K562 (cell line): ENCODE data around the gene SYNGR4. TPM values are rescaled to one million over a fixed set of nuclear protein-coding genes. Genes with fewer than 3 reads are reported as not detected.
A peak's percentile ranks its signal among the peaks of the same experiment; 100 is the strongest.

Experiments used
- ATAC-seq: fragments of 200-7000 bp; cut with Tn5 transposase; 3 replicates; pipeline ENCODE4 v1.9.1; 2020; ENCODE audit warnings: moderate library complexity
- BruUV-seq: library from RNA; stranded (reverse); fragments of 400-500 nt; replicated peaks from 2 replicates; lab custom pipeline; 2021; lab: Mats Ljungman, UMichigan
- CTCF ChIA-PET: fragments of 300-600 bp; formaldehyde crosslinking; extraction: SDS; loops from one replicate; lab custom pipeline; 2021; ENCODE audit warnings: low intra/inter-chr PET ratio; lab: Yijun Ruan, JAX
- POLR2A ChIA-PET: fragments of 300-600, 350-650 bp; sonication (Branson Sonifier 250); formaldehyde crosslinking; extraction: SDS; loops from one replicate; lab custom pipeline; 2021; ENCODE audit warnings: antibody characterized with exemption, inconsistent platforms; lab: Yijun Ruan, JAX
- DNase-seq, 4 experiments: peaks; one replicate each; pipeline versions ENCODE4 v3.0.0 to v3.0.0-alpha.2; 2011 to 2018; ENCODE audit warnings: low spot score in 3 of 4, mixed read lengths in 3 of 4; ENCODE audit errors: extremely low read depth in 1 of 4
- FAIRE-seq: peaks from 2 replicates; lab custom pipeline; 2011; peaks lifted over from hg19 to GRCh38; lab: Jason Lieb, UNC
- H2AFZ ChIP-seq: 2 replicates; pipeline ENCODE4 v1.6.0; 2011; ENCODE audit warnings: low read depth, low read length, control low read depth, inconsistent platforms
- H3K27ac ChIP-seq: fragments of 200-600 bp; 3 replicates; pipeline ENCODE4 v1.8.0; 2011; ENCODE audit warnings: low read depth, mild to moderate bottlenecking, control low read depth, inconsistent platforms, low read length, moderate library complexity, mixed read lengths; ENCODE audit errors: extremely low read depth
- H3K27me3 ChIP-seq, 2 experiments: fragments of 300-600 bp in 1 of 2; 2 replicates in 1 of 2; 3 replicates in 1 of 2; pipeline versions ENCODE4 v1.6.0 to v1.8.0; 2011; ENCODE audit warnings: inconsistent platforms in 2 of 2, low read length in 2 of 2, mild to moderate bottlenecking in 1 of 2, mixed read lengths in 1 of 2, moderate library complexity in 1 of 2; ENCODE audit not compliant: control insufficient read depth in 2 of 2, insufficient read depth in 2 of 2
- H3K36me3 ChIP-seq: fragments of 300-600 bp; 3 replicates; pipeline ENCODE4 v1.8.0; 2011; ENCODE audit warnings: mild to moderate bottlenecking, low read length, inconsistent platforms; ENCODE audit not compliant: control insufficient read depth, insufficient read depth
- H3K4me1 ChIP-seq, 2 experiments: fragments of 200-600 bp in 1 of 2; replicated peaks in 1 of 2; 2 replicates in 1 of 2; 3 replicates in 1 of 2; pipeline versions ENCODE4 v1.5.1 to v1.8.0; 2011; ENCODE audit warnings: inconsistent platforms in 2 of 2, low read length in 2 of 2, mild to moderate bottlenecking in 1 of 2, mixed read lengths in 1 of 2, moderate library complexity in 1 of 2; ENCODE audit not compliant: control insufficient read depth in 2 of 2, insufficient read depth in 2 of 2
- H3K4me2 ChIP-seq: 2 replicates; pipeline ENCODE4 v1.6.1; 2011; ENCODE audit warnings: low read length, control low read depth, inconsistent platforms, mixed read lengths; ENCODE audit not compliant: insufficient read depth
- H3K4me3 ChIP-seq: fragments of 200-600 bp; sonication (generic), shearing (Covaris generic); 2 replicates; pipeline ENCODE4 v1.5.1; 2016; ENCODE audit warnings: control low read depth, inconsistent platforms
- H3K79me2 ChIP-seq: fragments of 200-600 bp; 3 replicates; pipeline ENCODE4 v1.8.0; 2011; ENCODE audit warnings: low read length, inconsistent platforms; ENCODE audit not compliant: control insufficient read depth, insufficient read depth
- H3K9ac ChIP-seq, 2 experiments: 2 replicates each; pipeline versions ENCODE4 v1.6.0 to v1.6.1; 2011; ENCODE audit warnings: low read depth in 2 of 2, low read length in 2 of 2, control low read depth in 1 of 2, inconsistent platforms in 1 of 2, mild to moderate bottlenecking in 1 of 2, mixed read lengths in 1 of 2; ENCODE audit not compliant: insufficient read depth in 1 of 2
- H3K9me1 ChIP-seq: one replicate; pipeline ENCODE4 v1.6.0; 2011; ENCODE audit warnings: inconsistent platforms, mild to moderate bottlenecking, low read length, moderate library complexity; ENCODE audit not compliant: control insufficient read depth, insufficient read depth
- H3K9me3 ChIP-seq: replicated peaks from 2 replicates; pipeline ENCODE4 v1.5.1; 2011; ENCODE audit warnings: low read depth, low read length, inconsistent platforms; ENCODE audit not compliant: control insufficient read depth, insufficient read depth
- H4K20me1 ChIP-seq: replicated peaks from 2 replicates; pipeline ENCODE4 v1.6.1; 2011; ENCODE audit warnings: low read length, inconsistent platforms, mixed read lengths; ENCODE audit not compliant: control insufficient read depth, insufficient read depth
- EP300 ChIP-seq: IDR thresholded peaks from 2 replicates; pipeline ENCODE4 v1.6.1; 2012; ENCODE audit warnings: low read length, improper control_type of control experiment
- EWSR1 ChIP-seq: fragments of 450-650 bp; IDR thresholded peaks from 2 replicates; pipeline ENCODE4 v1.6.1; 2018; ENCODE audit warnings: borderline replicate concordance, mild to moderate bottlenecking, low read depth, moderate library complexity; ENCODE audit not compliant: partially characterized antibody
- HLTF ChIP-seq: fragments of 450-650 bp; IDR thresholded peaks from 2 replicates; pipeline ENCODE4 v1.6.1; 2016
- NR1H2 ChIP-seq: sonication (generic); formaldehyde crosslinking; IDR thresholded peaks from 2 replicates; pipeline ENCODE4 v1.4.0; 2020; ENCODE audit warnings: mild to moderate bottlenecking, missing genetic modification reagents
- SP2 ChIP-seq: IDR thresholded peaks from 2 replicates; pipeline ENCODE4 v1.6.1; 2011; ENCODE audit warnings: mild to moderate bottlenecking, low read depth, low read length, moderate library complexity; ENCODE audit not compliant: poor library complexity, severe bottlenecking; ENCODE audit errors: extremely low read depth
- ZBTB7A ChIP-seq: IDR thresholded peaks from 2 replicates; pipeline ENCODE4 v1.6.1; 2011; ENCODE audit warnings: low read depth, mild to moderate bottlenecking, low read length, moderate library complexity, borderline replicate concordance; ENCODE audit not compliant: control insufficient read depth
- ZNF12 ChIP-seq: sonication (generic); formaldehyde crosslinking; IDR thresholded peaks from 2 replicates; pipeline ENCODE4 v1.4.0; 2020; ENCODE audit warnings: mild to moderate bottlenecking, missing genetic modification reagents
- ZNF124 ChIP-seq: sonication (generic); formaldehyde crosslinking; IDR thresholded peaks from 2 replicates; pipeline ENCODE4 v1.8.1; 2022; ENCODE audit warnings: missing genetic modification reagents
- ZNF184 ChIP-seq: sonication (generic); formaldehyde crosslinking; IDR thresholded peaks from 2 replicates; pipeline ENCODE4 v1.5.0; 2020; ENCODE audit warnings: missing genetic modification reagents
- ZNF398 ChIP-seq: fragments of 250-450 bp; sonication (Bioruptor Pico); IDR thresholded peaks from 2 replicates; pipeline ENCODE4 v1.8.0; 2021; ENCODE audit warnings: moderate library complexity, mild to moderate bottlenecking, inconsistent platforms
- WGBS: fragments of 100-300 bp; shearing (Covaris generic); methylation state at CpG from one replicate; pipeline ENCODE4 v1.1.6; 2016; ENCODE audit warnings: low coverage, mixed read lengths; ENCODE audit not compliant: insufficient coverage; ENCODE audit errors: missing lambda C conversion rate; 5-methylcytosine and 5-hydroxymethylcytosine counted together
- in situ Hi-C: fragments of 300-500 bp; cut with MboI; formaldehyde crosslinking; loops from 4 replicates; pipeline ENCODE4 v1.15.0; 2018; ENCODE audit warnings: inconsistent platforms, mixed read lengths
- intact Hi-C: fragments of 100-400 bp; cut with micrococcal nuclease; formaldehyde crosslinking; loops from 2 replicates; pipeline ENCODE4 v1.14.2; 2022
- polyA plus RNA-seq, 8 experiments: library from polyadenylated mRNA; depleted of rRNA in 4 of 8; stranded (reverse) in 5 of 8; unstranded in 3 of 8; fragments of >200 nt; fragmentation: Nextera tagmentation in 2 of 8; fragmentation: Illumina TruSeq in 1 of 8; extraction: Ambion mirVana in 2 of 8; extraction: Trizol in 1 of 8; gene quantifications; 2 replicates each; pipeline versions ENCODE4 v1.2.1 to v1.2.3, GENCODE V29; 2011 to 2014; ENCODE audit warnings: inconsistent platforms in 1 of 8, missing spikeins in 1 of 8
- total RNA-seq, 7 experiments: library from RNA; depleted of rRNA in 6 of 7; stranded (reverse); fragments of >200 nt in 6 of 7; fragmentation: Illumina TruSeq in 2 of 7; extraction: Trizol in 2 of 7; gene quantifications; 2 replicates each; pipeline versions ENCODE4 v1.2.1 to v1.2.3, GENCODE V29; 2011 to 2021; ENCODE audit warnings: low replicate concordance in 1 of 7
- TF ChIP-seq, protein P1 (sequence below): sonication (generic); formaldehyde crosslinking; IDR thresholded peaks from 2 replicates; pipeline ENCODE4 v1.8.1; 2022; ENCODE audit warnings: missing genetic modification reagents
- TF ChIP-seq, protein P2 (sequence below): fragments of 250-450 bp; sonication (Bioruptor Pico); IDR thresholded peaks from 2 replicates; pipeline ENCODE4 v1.4.0; 2020
- TF ChIP-seq, protein P3 (sequence below): sonication (generic); formaldehyde crosslinking; IDR thresholded peaks from 2 replicates; pipeline ENCODE4 v1.8.0; 2023; ENCODE audit warnings: mild to moderate bottlenecking, missing genetic modification reagents

The SYNGR4 gene
- total and polyA plus RNA-seq, 9 of the 15 experiments (the other 6 are each of a cell fraction or from before 2014, with no cell fraction given) = 0.07 to 0.14 TPM; not detected in 7

DNA sequence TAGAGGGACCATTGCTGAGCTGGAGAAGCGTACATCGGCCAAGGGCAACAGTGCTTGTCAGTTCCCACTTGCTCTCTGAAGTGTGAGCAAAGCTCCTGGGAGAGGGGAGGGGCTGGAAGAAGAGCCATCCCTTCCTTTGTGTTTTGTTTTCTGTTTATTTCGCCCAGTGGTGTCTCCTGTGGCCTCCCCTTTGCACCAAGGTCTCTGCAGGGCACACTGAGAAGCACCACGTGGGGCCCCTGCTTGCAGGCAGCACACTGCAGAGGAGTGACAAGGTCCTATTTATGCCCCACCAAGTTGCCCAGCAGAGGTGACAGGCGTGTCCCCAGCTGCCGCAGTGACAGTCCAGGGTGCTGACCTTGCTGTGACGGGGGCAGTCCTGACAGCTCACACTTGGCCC lies 53.3 kb downstream of the SYNGR4 start:
- FAIRE-seq (no peak), DNase-seq (no peak), ATAC-seq (no peak)
- ChIA-PET CTCF (no interaction called here), POLR2A (no interaction called here)
- intact Hi-C loops (no loop called here), in situ Hi-C loops (no loop called here)
- Histone ChIP-seq H3K9ac (peak overlapping the region in 1 of 2 experiments; percentile 55; a peak in 2 of 4 replicates), H3K9me1 (no peaks in the 10 kb centered on the region), H4K20me1 (no peaks in the 10 kb centered on the region), H3K4me2 (no peak overlapping the region), H3K79me2 (0 out of 3 replicates have a peak, but pooled peaks cover 2% of the 10 kb centered on the region), H2AFZ (no peak overlapping the region), H3K4me3 (no peak overlapping the region), H3K4me1 (peaks cover 17 to 49% of the 10 kb centered on the region in 2 experiments), H3K27me3 (no peaks in the 10 kb centered on the region), H3K9me3 (no peaks in the 10 kb centered on the region), H3K36me3 (peaks cover 64% of the 10 kb centered on the region; the same call in 2 of the 3 replicates), H3K27ac (no peak overlapping the region; the same call in 2 of the 3 replicates)
- WGBS = 73% methylated on average over 5 of the region's 7 CpGs
- no TSS peak for BruUV-seq
- TF ChIP-seq, protein P1, sequence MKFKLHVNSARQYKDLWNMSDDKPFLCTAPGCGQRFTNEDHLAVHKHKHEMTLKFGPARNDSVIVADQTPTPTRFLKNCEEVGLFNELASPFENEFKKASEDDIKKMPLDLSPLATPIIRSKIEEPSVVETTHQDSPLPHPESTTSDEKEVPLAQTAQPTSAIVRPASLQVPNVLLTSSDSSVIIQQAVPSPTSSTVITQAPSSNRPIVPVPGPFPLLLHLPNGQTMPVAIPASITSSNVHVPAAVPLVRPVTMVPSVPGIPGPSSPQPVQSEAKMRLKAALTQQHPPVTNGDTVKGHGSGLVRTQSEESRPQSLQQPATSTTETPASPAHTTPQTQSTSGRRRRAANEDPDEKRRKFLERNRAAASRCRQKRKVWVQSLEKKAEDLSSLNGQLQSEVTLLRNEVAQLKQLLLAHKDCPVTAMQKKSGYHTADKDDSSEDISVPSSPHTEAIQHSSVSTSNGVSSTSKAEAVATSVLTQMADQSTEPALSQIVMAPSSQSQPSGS (CRISPR knock-in tag) = no peak
- TF ChIP-seq, protein P2, sequence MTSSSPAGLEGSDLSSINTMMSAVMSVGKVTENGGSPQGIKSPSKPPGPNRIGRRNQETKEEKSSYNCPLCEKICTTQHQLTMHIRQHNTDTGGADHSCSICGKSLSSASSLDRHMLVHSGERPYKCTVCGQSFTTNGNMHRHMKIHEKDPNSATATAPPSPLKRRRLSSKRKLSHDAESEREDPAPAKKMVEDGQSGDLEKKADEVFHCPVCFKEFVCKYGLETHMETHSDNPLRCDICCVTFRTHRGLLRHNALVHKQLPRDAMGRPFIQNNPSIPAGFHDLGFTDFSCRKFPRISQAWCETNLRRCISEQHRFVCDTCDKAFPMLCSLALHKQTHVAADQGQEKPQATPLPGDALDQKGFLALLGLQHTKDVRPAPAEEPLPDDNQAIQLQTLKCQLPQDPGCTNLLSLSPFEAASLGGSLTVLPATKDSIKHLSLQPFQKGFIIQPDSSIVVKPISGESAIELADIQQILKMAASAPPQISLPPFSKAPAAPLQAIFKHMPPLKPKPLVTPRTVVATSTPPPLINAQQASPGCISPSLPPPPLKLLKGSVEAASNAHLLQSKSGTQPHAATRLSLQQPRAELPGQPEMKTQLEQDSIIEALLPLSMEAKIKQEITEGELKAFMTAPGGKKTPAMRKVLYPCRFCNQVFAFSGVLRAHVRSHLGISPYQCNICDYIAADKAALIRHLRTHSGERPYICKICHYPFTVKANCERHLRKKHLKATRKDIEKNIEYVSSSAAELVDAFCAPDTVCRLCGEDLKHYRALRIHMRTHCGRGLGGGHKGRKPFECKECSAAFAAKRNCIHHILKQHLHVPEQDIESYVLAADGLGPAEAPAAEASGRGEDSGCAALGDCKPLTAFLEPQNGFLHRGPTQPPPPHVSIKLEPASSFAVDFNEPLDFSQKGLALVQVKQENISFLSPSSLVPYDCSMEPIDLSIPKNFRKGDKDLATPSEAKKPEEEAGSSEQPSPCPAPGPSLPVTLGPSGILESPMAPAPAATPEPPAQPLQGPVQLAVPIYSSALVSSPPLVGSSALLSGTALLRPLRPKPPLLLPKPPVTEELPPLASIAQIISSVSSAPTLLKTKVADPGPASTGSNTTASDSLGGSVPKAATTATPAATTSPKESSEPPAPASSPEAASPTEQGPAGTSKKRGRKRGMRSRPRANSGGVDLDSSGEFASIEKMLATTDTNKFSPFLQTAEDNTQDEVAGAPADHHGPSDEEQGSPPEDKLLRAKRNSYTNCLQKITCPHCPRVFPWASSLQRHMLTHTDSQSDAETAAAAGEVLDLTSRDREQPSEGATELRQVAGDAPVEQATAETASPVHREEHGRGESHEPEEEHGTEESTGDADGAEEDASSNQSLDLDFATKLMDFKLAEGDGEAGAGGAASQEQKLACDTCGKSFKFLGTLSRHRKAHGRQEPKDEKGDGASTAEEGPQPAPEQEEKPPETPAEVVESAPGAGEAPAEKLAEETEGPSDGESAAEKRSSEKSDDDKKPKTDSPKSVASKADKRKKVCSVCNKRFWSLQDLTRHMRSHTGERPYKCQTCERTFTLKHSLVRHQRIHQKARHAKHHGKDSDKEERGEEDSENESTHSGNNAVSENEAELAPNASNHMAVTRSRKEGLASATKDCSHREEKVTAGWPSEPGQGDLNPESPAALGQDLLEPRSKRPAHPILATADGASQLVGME (CRISPR knock-in tag) = no peak
- TF ChIP-seq SP2 (no peak), NR1H2 (CRISPR knock-in tag) (no peak), ZNF184 (CRISPR knock-in tag) (no peak), ZBTB7A (no peak), ZNF398 (CRISPR knock-in tag) (no peak), EWSR1 (no peak), ZNF124 (no peak), HLTF (no peak), EP300 (no peak), ZNF12 (no peak)
- TF ChIP-seq, protein P3, sequence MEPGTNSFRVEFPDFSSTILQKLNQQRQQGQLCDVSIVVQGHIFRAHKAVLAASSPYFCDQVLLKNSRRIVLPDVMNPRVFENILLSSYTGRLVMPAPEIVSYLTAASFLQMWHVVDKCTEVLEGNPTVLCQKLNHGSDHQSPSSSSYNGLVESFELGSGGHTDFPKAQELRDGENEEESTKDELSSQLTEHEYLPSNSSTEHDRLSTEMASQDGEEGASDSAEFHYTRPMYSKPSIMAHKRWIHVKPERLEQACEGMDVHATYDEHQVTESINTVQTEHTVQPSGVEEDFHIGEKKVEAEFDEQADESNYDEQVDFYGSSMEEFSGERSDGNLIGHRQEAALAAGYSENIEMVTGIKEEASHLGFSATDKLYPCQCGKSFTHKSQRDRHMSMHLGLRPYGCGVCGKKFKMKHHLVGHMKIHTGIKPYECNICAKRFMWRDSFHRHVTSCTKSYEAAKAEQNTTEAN (CRISPR knock-in tag) = no peak
